Measurements from ENCODE around the gene SRA1. TPM values are rescaled to one million over a fixed set of nuclear protein-coding genes. Genes with fewer than 3 reads are reported as not detected.

The SRA1 gene
- total RNA-seq, 6 experiments from 2014 or later, result 14.4 to 35.4 (median 18.6) TPM

DNA sequence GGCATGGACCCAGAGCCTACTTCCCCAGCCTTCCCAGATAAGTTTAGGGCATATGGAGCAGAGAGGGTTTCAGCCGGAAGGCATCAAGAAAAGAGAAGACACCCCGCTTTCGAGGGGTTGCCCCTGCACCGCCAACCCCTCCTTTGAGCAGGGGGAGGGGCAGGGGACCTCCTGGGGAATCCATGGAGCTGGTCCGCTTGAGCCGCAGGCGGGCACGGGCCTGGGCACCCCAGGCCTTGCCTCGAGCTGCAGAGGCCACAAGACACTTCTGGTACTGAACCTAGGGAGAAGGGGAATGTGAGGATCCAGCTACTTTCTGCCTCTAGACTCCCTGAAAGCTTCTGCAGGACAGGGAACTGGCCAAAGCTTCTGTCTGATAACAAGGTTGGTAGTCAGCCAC lies 1.3 kb upstream of the SRA1 start:
- WGBS (ENCODE audit: insufficient coverage, low coverage, low lambda C conversion rate, missing lambda C conversion rate), result 93% methylated on average over 2 of the region's 9 CpGs
- Histone ChIP-seq H3K9me3 (no peaks in the 10 kb centered on the region), H3K27ac (peak overlapping the region; percentile 81 to 92 (median 84)), H3K27me3 (no peaks in the 10 kb centered on the region), H3K4me3 (no peak overlapping the region), H3K4me1 (peaks cover 0 to 71% (median 32%) of the 10 kb centered on the region in 4 donors), H3K36me3 (no peaks in the 10 kb centered on the region)
- intact Hi-C loops (cut with DNase I), result no loop called here
- DNase-seq, result no peak
- TF ChIP-seq, protein P1, sequence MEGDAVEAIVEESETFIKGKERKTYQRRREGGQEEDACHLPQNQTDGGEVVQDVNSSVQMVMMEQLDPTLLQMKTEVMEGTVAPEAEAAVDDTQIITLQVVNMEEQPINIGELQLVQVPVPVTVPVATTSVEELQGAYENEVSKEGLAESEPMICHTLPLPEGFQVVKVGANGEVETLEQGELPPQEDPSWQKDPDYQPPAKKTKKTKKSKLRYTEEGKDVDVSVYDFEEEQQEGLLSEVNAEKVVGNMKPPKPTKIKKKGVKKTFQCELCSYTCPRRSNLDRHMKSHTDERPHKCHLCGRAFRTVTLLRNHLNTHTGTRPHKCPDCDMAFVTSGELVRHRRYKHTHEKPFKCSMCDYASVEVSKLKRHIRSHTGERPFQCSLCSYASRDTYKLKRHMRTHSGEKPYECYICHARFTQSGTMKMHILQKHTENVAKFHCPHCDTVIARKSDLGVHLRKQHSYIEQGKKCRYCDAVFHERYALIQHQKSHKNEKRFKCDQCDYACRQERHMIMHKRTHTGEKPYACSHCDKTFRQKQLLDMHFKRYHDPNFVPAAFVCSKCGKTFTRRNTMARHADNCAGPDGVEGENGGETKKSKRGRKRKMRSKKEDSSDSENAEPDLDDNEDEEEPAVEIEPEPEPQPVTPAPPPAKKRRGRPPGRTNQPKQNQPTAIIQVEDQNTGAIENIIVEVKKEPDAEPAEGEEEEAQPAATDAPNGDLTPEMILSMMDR (IDR thresholded peaks at IDR 0.05), result no peak
- TF ChIP-seq POLR2A (IDR thresholded peaks at IDR 0.05), result no peak
- ATAC-seq, result no peak

DNA sequence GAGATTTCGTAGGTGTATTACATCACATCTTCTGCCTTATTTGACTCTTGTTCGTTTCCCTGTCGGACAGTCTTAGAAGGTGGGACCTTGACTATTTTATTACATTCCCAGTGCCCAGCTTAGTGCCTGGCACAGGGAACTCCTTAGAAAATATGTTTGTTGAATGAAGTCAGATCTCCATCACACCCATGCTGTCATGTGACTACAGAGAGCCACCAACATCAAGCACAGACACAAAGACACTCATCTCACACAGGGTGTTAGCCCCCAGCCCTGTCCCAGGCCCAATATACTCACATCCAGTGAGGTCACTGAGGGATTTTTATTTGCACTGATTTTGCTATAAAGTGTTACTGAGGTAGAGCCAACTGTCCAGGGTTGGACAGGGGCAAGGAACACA lies 692 bp upstream of the SRA1 start:
- ATAC-seq (no peak), DNase-seq (no peak)
- H3K4me3 ChIP-seq, result no peak overlapping the region
- H3K27me3 ChIP-seq, result no peaks in the 10 kb centered on the region
- peaks cover 0 to 65% (median 30%) of the 10 kb centered on the region in 4 donors for H3K4me1 ChIP-seq
- intact Hi-C loops (cut with DNase I), result no loop called here
- TF ChIP-seq POLR2A (IDR thresholded peaks at IDR 0.05), result no peak
- TF ChIP-seq, protein P1 (IDR thresholded peaks at IDR 0.05), result no peak
- H3K9me3 ChIP-seq, result no peaks in the 10 kb centered on the region
- peak overlapping the region; percentile 81 to 92 (median 84) for H3K27ac ChIP-seq
- no peaks in the 10 kb centered on the region for H3K36me3 ChIP-seq
- WGBS (ENCODE audit: insufficient coverage, low coverage, low lambda C conversion rate, missing lambda C conversion rate), result 47% methylated on average over 3 of the region's 3 CpGs

DNA sequence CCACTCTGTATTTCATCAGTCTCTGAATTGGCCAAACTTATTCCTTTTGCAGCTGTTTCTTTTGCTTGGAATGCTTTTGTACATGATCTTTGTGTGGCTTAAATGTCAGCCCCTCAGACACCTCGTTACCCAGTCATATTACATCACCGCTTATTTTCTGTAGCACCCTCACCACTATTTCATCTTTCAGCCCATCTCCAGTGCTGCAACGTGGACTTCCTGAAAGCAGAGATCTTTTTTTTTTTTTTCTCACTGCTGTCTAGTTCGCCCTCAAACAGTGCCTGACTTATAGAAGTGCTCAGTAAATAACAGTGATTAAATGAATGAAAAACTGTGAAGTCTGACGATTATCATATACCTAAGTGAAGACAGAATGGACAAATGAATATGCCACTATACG lies 835 bp downstream of the SRA1 start:
- WGBS (ENCODE audit: insufficient coverage, low coverage, low lambda C conversion rate, missing lambda C conversion rate), result 6% methylated on average over 6 of the region's 6 CpGs
- Histone ChIP-seq H3K27ac (peak overlapping the region; percentile 81 to 92 (median 84)), H3K9me3 (no peaks in the 10 kb centered on the region), H3K36me3 (peaks cover 0 to 4% (median 1%) of the 10 kb centered on the region in 4 donors), H3K27me3 (no peaks in the 10 kb centered on the region), H3K4me3 (peak overlapping the region; percentile 71 to 84 (median 81)), H3K4me1 (peaks cover 0 to 50% (median 23%) of the 10 kb centered on the region in 4 donors)
- TF ChIP-seq, protein P1 (IDR thresholded peaks at IDR 0.05), result no peak
- TF ChIP-seq POLR2A (IDR thresholded peaks at IDR 0.05), result no peak
- ATAC-seq (no peak), DNase-seq (no peak)
- intact Hi-C loops (cut with DNase I), result no loop called here

DNA sequence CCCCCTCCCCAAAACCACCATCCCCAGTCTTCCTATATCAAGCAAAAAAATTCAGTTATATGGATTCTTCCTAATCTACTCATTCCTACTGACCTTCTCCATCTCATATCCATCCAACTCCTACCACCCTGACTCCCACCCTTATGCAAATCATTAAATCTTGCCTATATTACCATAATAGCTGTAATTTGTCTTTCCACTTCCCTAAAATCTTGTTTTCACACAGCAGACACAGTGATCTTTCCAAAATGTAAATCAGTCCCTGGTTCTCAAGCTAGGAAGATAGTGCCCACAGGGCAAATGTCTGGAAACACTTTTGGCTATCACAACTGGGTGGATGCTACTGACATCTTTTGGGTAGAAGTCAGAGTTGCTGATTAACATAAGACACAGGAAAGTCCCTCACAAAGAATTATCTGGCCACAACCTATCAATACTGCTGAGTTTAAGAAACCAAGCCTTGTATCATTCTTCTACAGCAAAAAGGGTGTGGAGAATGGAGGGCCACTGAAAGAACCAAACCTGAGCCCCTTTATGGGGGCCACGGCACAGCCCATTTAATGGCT lies 1.4 kb downstream of the SRA1 start:
- Histone ChIP-seq H3K4me3 (peak overlapping the region in 2 of 3 donors; percentile 81 to 84), H3K9me3 (no peaks in the 10 kb centered on the region), H3K36me3 (peaks cover 0 to 10% (median 3%) of the 10 kb centered on the region in 4 donors), H3K27ac (peak overlapping the region in 1 of 3 donors; percentile 92), H3K27me3 (no peaks in the 10 kb centered on the region), H3K4me1 (peaks cover 0 to 46% (median 21%) of the 10 kb centered on the region in 4 donors)
- intact Hi-C loops (cut with DNase I), result no loop called here
- DNase-seq (no peak), ATAC-seq (no peak)
- 57% methylated on average over 1 of the region's 1 CpG for WGBS (ENCODE audit: insufficient coverage, low coverage, low lambda C conversion rate, missing lambda C conversion rate)
- TF ChIP-seq POLR2A (IDR thresholded peaks at IDR 0.05), result no peak
- TF ChIP-seq, protein P1 (IDR thresholded peaks at IDR 0.05), result no peak
